GM21786 (cell line): Measurements from ENCODE around the gene THEMIS.
"Not testable (repeated sequence)": the region's sequence is repeated elsewhere in the genome, so short reads cannot be mapped to it uniquely, and the experiment has no call there.

Experiments used
- ATAC-seq: cut with Tn5 transposase; IDR thresholded peaks from one replicate; pipeline ENCODE4 v1.9.1; 2021; ENCODE audit not compliant: unreplicated experiment

THEMIS gene, protein sequence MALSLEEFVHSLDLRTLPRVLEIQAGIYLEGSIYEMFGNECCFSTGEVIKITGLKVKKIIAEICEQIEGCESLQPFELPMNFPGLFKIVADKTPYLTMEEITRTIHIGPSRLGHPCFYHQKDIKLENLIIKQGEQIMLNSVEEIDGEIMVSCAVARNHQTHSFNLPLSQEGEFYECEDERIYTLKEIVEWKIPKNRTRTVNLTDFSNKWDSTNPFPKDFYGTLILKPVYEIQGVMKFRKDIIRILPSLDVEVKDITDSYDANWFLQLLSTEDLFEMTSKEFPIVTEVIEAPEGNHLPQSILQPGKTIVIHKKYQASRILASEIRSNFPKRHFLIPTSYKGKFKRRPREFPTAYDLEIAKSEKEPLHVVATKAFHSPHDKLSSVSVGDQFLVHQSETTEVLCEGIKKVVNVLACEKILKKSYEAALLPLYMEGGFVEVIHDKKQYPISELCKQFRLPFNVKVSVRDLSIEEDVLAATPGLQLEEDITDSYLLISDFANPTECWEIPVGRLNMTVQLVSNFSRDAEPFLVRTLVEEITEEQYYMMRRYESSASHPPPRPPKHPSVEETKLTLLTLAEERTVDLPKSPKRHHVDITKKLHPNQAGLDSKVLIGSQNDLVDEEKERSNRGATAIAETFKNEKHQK

DNA sequence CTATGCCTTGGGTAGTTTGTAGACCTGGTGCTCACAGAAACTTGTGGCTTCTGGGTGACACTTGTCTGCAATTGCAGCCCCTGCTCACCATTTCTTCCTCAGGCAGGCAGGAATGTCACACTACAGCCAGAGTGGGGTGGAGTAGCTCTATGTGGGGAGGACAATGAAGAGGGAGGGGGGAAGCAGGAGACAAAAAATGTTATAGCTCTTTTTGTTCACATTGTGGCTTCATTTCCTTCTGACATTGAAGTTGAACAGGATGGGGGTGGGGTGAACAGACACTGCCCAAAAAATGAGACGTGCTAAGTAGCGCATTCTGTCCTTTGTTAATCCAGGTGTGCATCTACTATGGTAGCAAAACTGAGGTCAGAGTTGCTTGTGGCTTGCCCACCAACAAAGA, at the start of gene THEMIS:
THEMIS (minus strand) TSS at position 124 of the 400 bp plus-strand sequence. CDS start 126 bp downstream, outside the sequence.
- ATAC-seq = no peak

DNA sequence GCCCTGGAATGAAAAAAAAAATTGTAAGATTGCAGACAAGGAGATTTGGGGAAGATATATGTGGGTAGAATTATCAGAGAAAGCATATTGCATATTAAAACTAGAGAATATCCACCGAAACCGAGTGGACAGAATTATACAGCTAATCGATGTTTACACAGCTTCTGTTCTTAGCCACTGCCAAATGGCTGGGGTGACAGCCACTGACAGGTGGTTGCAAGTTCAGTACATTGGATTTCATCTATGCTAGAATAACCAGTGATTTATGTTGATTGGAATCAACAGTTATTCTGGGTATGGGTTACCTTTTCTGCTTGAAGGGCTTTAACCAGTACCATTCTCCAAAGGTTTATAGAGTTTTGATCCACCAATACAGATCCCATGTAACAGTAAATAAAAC, 48.4 kb upstream of the THEMIS start:
- no peak for ATAC-seq

DNA sequence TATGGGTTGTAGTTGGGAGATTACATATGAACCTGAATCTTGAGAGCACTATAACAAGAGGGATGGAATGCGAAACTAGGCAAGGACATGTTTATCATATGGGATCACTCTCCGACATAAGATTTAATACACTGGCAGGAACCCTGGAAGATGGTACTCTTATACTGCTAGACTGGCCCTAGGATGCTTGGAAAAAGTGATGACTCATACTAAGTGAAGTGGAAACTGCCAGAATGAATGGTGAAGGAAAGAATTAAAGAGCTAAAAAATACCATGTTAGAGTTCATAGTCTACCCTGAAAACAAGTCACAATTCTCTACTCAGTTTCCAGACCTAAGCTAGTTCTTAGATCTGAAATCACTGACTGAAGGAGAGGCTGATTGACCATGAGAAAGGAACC, 45.5 kb upstream of the THEMIS start:
- ATAC-seq = no peak

DNA sequence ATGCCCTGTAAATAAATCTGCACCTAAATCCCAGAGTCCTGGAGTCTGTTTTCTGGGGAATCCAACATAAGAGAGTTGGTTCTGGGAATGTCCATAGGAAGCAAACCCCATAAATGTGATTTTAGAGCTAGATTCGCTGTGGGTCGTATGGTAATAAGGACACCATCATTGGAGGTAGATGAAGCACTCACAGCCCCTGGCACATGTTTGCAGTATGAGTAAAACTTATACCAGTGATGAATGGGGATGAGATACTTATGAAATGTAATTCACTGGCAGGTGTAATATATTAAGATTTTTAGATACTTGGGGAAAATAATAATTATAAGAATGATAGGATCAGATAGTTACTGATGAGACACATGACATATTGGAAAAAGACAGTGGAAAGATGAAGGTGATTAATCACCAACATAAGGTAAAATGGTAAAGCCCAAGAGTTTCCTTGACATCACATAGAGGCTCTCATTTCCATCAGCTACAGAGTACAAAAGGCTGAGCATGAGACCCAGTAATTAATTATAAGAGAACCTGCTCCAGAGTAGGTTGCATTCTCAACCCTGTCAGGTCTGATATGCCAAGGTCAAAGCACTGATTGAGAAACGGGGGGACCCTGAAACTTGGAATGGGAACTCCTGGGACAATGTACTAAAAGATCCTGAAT, 44.7 kb upstream of the THEMIS start:
- ATAC-seq = no peak

DNA sequence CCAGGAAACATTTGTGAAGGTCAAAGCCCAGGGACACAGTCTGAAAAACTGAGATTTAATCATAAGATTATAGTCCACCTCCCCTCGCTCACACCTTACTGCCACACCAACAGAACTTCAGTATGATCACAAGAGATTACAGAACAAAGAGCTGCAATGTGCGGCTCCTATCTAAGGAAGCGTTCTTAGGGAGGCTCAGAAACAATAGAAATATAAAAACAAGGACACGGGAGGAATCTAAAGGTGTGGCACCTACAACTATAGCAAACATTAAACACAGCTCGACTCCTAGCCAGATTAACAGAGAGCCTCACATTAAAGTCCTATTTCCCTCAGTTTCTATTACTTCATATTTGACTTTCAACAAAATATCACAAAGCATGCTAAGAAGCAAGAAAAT, 40.4 kb upstream of the THEMIS start:
- ATAC-seq = no peak

DNA sequence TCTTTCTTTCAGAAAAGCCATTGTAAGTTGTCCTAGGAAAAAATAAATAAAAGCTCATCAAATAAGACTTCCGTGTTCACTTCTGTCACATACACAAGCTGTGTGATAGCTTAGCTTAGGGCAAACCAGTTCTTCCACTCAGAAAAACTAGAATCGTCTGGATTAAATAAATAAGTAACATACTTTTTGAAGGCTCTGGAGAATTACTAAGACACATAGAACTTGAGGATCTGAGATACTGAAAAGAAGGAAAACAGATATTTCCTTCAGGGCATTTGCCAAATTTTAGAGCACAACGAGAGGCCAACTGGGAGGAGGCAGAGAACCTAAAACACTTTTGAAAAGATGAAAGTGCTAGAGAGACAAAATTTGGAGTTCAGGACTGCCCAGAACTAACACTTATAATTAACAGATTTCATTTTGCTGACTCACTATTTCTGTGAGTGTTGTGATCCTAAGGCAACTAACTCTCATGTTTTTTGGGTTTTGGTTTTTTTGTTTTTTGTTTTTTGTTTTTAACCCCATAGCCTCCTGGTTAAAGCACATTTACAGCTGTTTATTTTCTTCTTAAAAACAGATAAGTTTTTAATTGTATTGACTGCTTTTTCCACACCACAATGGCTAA, 38.7 kb upstream of the THEMIS start:
- ATAC-seq = no peak

DNA sequence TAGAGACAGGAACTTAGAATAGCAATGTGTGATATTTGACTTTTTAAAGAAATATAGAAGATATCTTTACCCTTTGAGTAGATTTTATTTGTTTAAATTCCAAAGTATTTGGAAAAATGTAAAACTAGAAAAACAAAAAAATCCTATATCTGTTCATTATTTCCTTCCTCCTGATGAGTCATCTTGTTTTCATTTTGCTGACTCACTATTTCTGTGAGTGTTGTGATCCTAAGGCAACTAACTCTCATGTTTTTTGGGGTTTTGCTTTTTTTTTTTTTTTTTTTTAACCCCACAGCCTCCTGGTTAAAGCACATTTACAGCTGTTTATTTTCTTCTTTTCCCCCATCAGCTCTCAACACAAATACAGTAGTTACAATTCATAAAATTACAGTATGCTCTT, 37.8 kb upstream of the THEMIS start:
- ATAC-seq = no peak

DNA sequence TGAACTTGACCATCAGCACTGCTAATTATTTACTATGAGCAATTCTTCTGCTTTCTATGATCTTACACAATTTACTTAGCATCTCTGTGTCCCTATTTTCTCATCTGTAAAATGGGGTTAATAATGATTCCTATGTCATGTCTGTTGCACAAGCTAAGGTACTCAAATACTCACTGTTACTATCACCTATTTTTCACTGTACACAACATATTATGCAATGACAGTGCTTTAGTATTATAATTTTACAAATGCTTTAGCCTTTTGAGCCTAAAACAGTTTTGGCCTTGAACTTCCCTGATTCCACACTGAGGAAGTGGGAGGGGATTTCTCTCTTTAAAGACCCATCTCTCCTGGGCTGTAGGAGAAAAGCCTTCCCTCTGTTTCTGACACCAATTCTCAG, 36.9 kb upstream of the THEMIS start:
- no peak for ATAC-seq

DNA sequence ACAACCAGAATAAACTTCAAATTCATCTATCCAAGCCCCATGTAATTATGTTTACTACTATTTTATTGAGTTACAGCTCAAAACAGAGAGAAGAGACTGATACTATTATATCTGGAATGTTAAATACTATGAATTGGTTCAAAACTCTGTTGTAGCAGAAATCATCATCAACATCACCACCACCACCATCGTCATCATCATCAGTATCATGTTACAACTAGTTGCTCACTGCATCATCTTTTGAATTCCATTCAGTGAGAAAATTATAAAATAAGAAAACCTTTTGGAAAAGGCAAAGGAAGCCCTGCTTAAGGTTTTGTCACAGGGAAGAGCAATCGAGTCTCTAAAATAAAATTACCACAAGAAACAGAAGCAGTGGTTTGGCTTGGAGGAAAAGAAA, 36.2 kb upstream of the THEMIS start:
- no peak for ATAC-seq

DNA sequence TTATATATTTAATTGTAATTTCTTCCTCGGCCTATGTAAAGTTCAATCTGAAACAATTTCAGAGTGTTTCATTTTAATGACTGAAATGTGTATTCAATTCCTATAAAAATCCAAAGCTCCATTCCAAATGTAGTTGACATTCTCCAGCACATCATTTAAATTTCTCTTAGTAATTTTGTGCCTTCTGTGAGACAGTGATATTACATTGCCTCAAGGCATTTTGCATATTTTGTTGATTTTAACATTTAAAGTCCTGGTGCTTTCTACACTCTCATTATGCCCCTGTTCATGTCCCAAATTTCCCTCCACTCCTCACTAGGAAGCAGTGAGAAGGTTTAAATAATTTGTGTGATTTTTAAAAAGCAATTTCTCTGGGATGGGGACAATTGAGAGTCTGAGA, 34.1 kb upstream of the THEMIS start:
- no peak for ATAC-seq

DNA sequence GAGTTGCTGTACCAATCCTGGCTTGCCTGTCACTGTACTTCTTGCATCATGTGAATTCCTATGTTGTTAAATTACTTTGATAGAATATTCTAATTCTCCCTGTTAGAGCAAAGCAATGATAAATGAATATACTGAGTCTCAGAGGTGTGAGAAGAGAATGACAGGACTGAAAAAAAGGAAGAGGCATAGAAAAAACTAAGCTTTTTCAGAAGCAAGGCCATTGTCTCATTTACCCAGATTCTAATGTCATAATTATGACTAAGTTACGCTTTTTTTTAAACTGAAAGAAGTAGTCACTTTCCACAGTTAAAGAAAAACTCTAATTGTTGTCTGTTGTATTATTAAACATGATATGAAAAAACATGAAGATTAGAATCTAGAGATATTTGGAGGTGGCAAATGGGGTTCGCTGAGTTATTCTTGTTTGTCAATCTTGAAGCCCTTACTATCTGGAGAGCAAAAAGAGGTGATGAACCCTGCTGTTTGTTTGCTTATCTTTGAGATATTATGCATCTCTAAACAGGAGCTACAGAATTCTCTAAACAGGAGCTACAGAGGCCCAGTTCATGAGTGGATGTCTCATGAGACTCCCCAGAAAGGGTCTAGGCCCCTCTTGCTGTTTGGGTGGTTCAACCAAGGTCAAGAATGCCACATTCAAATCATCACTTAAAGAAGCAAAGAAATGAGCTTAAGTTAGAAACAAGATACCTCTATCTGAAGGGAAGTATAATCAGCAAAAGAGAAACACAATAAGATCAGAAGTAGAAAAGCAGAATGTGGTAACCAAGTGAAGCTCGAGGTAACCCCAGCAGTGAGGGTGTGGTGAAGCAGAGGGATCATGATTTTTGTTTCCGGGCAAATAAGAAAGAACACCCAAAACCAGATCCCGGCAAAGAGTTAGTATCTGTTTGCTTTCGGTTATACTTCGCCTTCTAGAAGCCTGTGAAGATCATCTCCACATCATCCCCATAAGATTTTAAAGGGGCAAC, 33.3 kb upstream of the THEMIS start:
- ATAC-seq = no peak

DNA sequence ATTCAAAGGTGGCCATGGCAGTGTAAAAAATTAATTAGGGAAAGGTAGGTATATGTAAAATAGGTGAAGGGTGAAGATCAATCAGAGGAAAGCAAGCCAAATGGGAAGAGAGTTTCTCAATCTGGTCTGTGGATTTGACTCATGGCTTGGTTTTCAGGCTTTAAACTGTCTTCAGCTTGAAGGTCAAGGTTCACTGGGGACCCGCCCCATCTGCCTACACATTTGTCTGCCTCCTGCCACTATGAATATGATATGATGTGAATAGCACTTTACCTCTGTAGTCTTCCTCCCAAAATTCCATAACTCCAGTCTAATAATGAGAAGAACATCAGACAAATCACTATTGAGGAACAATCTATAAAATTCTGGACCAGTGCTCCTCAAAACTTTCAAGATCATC, 32.3 kb upstream of the THEMIS start:
- no peak for ATAC-seq

DNA sequence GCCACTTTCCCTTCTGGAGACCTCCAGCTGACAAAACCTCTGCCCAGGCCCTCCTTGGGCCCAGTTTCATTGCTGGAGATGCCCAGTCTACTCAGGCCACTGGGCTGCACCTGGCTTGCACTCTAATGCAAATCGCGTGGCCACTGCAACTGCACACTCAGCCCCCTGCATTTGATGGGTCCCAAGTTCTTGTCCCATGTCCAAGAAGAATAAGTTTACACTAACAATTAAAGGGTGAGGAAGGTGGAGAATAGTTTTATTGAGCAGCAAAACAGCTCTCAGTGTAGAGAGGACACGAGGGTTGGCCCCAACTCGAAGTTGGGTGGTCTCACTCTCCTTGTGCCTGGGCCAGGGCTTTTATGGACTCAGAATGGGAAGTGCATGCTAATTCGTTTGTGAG, 31.9 kb upstream of the THEMIS start:
- ATAC-seq = no peak

DNA sequence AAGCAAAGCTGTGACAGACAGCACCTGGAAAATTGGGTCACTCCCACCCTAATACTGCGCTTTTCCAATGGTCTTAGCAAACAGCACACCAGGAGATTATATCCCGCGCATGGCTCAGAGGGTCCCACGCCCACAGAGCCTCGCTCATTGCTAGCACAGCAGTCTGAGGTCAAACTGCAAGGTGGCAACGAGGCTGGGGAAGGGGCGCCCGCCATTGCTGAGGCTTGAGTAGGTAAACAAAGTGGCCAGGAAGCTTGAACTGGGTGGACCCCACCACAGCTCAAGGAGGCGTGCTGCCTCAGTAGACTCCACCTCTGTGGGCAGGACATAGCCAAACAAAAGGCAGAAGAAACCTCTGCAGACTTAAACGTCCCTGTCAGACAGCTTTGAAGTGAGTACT, 25.6 kb upstream of the THEMIS start:
- not testable (repeated sequence) for ATAC-seq

DNA sequence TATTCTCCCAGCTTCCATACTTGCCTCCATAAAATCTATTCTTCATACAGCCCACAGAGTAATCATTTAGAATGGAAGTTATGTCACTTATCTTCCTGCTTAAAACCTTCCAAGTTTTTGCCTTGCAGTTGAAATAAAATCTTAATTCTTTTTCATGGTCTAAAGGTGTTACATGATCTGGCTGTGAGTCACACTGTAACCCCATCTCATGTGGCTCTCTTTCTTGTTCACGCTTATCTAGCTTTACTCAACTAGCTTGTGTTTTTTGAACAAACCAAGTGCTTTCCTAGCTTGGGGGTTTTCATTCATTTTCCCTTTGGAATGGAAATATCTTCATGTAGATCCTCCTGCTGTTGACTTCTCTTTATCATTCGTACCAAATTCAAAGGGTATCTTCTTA, 23.6 kb upstream of the THEMIS start:
- ATAC-seq = no peak

DNA sequence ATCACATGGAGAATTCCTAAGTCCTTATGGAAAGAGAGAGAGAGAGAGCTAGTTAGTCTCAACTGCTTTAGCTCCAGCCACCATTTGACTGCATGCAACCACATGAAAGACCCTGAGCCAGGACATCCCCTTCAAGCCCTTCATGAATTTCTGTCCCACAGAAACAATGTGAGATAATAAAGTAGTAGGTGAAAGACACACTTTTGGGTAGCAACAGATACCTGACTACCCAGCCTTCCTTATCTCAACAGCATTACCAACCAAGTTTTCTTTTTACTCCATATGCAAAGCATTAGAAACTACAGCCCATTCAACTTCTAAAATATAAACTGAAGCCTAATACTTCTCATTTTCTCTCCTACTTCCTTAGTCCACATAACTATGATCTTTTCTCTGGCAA, 23.2 kb upstream of the THEMIS start:
- no peak for ATAC-seq

DNA sequence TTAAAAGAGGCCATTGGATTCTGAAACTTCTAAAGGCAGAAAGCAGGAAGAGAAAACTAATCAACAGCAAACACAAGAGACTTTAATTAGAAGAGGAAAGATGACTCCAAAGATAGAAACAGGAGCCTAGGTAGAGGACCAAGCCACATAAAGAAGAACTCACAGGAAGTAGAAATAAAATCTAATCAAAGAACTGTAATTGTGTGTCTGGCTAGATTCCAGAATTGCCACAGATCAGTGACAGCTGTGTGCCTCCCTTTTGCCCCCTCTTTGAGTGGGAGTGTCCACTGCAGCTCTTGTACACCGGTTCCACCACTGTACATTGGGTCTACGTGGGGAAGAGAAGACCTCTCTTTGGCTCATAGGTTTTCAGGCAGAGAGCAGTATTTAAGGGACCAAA, 22.3 kb upstream of the THEMIS start:
- ATAC-seq = no peak

DNA sequence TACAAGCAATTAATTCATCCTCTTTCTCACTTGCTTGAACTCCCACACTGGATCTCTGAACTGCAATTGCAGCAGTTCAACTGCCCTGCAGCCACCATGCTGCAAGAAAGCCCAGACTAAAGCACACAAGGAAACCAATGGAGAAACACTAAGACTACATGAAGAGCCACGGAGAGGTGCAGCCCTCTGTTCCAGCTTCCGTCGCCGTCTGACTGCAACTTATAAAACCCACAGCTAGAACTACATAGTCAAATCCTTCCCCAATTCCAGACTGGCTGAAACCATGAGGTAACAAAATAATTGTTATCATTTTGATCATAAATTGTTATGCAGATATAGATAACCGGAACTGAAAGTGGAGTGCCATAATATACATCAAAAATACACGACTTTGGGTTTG, 21.1 kb upstream of the THEMIS start:
- no peak for ATAC-seq

DNA sequence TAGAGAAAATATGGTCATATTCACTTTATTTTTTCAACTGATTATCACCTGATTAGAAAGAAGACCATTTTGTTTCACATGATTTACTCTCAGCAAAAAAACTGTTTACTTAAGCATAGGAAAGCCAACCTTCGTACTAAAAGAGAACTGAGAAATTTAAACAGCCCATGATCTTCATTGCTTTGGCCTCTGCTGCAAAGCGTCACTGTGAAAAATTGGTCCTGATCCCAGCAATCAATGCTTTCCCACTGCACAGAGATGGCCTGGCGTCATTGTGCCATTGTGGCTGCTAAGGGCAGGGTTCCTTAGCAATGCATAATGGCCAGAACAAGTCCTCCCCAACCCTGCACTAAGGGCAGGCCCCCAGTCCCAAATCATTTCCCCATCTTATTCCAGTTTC, 19.9 kb upstream of the THEMIS start:
- no peak for ATAC-seq
